ENCODE data around the gene IP6K2. TPM values are rescaled to one million over a fixed set of nuclear protein-coding genes. Genes with fewer than 3 reads are reported as not detected.

Gene IP6K2
- total RNA-seq, 1 donor from 2014 or later: 94.1 TPM

GRCh38 chr3:48682786-48683185 lies 34.2 kb downstream of the IP6K2 start:
- DNase-seq (no peak), ATAC-seq (ENCODE audit: low read depth) (no peak)
- Mint-ChIP-seq H3K4me3 (no peak overlapping the region), H3K36me3 (ENCODE audit: low read depth) (peaks cover 44% of the 10 kb centered on the region), H3K27ac (no peak overlapping the region), H3K27me3 (no peaks in the 10 kb centered on the region), H3K4me1 (peaks cover 53% of the 10 kb centered on the region), H3K9me3 (no peaks in the 10 kb centered on the region)
- intact Hi-C loops (cut with micrococcal nuclease): loop anchor here (10.0 kb wide), 1 partner anchor 408 kb away; no protein-coding TSS in a partner anchor
- ChIA-PET CTCF (no interaction called here), POLR2A (no interaction called here)
- no peak for TF ChIP-seq CTCF (IDR thresholded peaks at IDR 0.05)

- intact Hi-C loops (cut with micrococcal nuclease): loop anchor here (10.0 kb wide), 1 partner anchor 407 kb away; no protein-coding TSS in a partner anchor
- H3K27me3 Mint-ChIP-seq: no peaks in the 10 kb centered on the region
- no peaks in the 10 kb centered on the region for H3K9me3 Mint-ChIP-seq
- no peak overlapping the region for H3K4me3 Mint-ChIP-seq
- H3K27ac Mint-ChIP-seq: no peak overlapping the region
- peaks cover 53% of the 10 kb centered on the region for H3K4me1 Mint-ChIP-seq
- ChIA-PET CTCF (no interaction called here), POLR2A (no interaction called here)
- no peak for TF ChIP-seq CTCF (IDR thresholded peaks at IDR 0.05)
- ATAC-seq (ENCODE audit: low read depth) (no peak), DNase-seq (no peak)
- peaks cover 37% of the 10 kb centered on the region for H3K36me3 Mint-ChIP-seq (ENCODE audit: low read depth)
These were observed 34.9 kb downstream of the IP6K2 start for GRCh38 chr3:48681974-48682610.

- H3K4me1 Mint-ChIP-seq: peaks cover 51% of the 10 kb centered on the region
These were observed 35.5 kb downstream of the IP6K2 start for GRCh38 chr3:48681541-48681880.

GRCh38 chr3:48680811-48681540 lies 36.0 kb downstream of the IP6K2 start:
- Mint-ChIP-seq H3K27ac (no peak overlapping the region), H3K36me3 (ENCODE audit: low read depth) (peaks cover 36% of the 10 kb centered on the region), H3K27me3 (no peaks in the 10 kb centered on the region), H3K4me3 (no peak overlapping the region), H3K4me1 (peaks cover 45% of the 10 kb centered on the region), H3K9me3 (no peaks in the 10 kb centered on the region)
- ATAC-seq (ENCODE audit: low read depth) (no peak), DNase-seq (no peak)
- no peak for TF ChIP-seq CTCF (IDR thresholded peaks at IDR 0.05)
- intact Hi-C loops (cut with micrococcal nuclease): loop anchor here (10.0 kb wide), 1 partner anchor 406 kb away; no protein-coding TSS in a partner anchor
- ChIA-PET CTCF (no interaction called here), POLR2A (no interaction called here)

More at GRCh38 chr3:48681541-48681880, 35.5 kb downstream of the IP6K2 start:
- H3K4me3 Mint-ChIP-seq: no peak overlapping the region
- H3K27ac Mint-ChIP-seq: no peak overlapping the region
- DNase-seq (no peak), ATAC-seq (ENCODE audit: low read depth) (no peak)
- H3K36me3 Mint-ChIP-seq (ENCODE audit: low read depth): peaks cover 34% of the 10 kb centered on the region
- no peak for TF ChIP-seq CTCF (IDR thresholded peaks at IDR 0.05)
- ChIA-PET POLR2A (no interaction called here), CTCF (no interaction called here)
- no peaks in the 10 kb centered on the region for H3K9me3 Mint-ChIP-seq
- intact Hi-C loops (cut with micrococcal nuclease): loop anchor here (10.0 kb wide), 1 partner anchor 407 kb away; no protein-coding TSS in a partner anchor
- H3K27me3 Mint-ChIP-seq: no peaks in the 10 kb centered on the region

Measured in activated B cell treated with CpG ODN at 0.5 μM for 24 hours (primary cell).